Caco-2 (cell line): ENCODE data around the gene ELF2. TPM values are rescaled to one million over a fixed set of nuclear protein-coding genes. Genes with fewer than 3 reads are reported as not detected.
"Not testable (repeated sequence)": the region's sequence is repeated elsewhere in the genome, so short reads cannot be mapped to it uniquely, and the experiment has no call there.

Experiments
- BruUV-seq: library from RNA; stranded (reverse); fragments of 400-500 nt; replicated peaks from 2 replicates; lab custom pipeline; 2021; lab: Mats Ljungman, UMichigan
- CTCF ChIA-PET: fragments of 300-600 bp; sonication (Branson Sonifier 250); formaldehyde crosslinking; loops from one replicate; lab custom pipeline; 2022; ENCODE audit warnings: antibody characterized with exemption; lab: Charles Lee
- POLR2A ChIA-PET: fragments of 300-600 bp; sonication (Branson Sonifier 250); formaldehyde crosslinking; loops from one replicate; lab custom pipeline; 2022; ENCODE audit warnings: antibody characterized with exemption; lab: Charles Lee
- DNase-seq, 2 experiments: peaks; one replicate each; pipeline versions ENCODE4 v3.0.0 to v3.0.0-alpha.2; 2020 to 2022
- H3K27me3 ChIP-seq: replicated peaks from 2 replicates; pipeline ENCODE4 v1.6.0; 2011; ENCODE audit warnings: low read length; ENCODE audit not compliant: control insufficient read depth, insufficient read depth
- H3K36me3 ChIP-seq: 2 replicates; pipeline ENCODE4 v1.5.1; 2011; ENCODE audit warnings: low read length; ENCODE audit not compliant: control insufficient read depth, insufficient read depth
- H3K4me1 ChIP-seq: fragments of 250-450 bp; sonication (Bioruptor Pico); 2 replicates; pipeline ENCODE4 v1.5.1; 2020; ENCODE audit warnings: mild to moderate bottlenecking
- H3K4me3 ChIP-seq: 2 replicates; pipeline ENCODE4 v1.5.1; 2011; ENCODE audit warnings: low read depth, mild to moderate bottlenecking, control low read depth, low read length
- H3K9me3 ChIP-seq: fragments of 250-450 bp; sonication (Bioruptor Pico); 2 replicates; pipeline ENCODE4 v1.5.1; 2020; ENCODE audit warnings: mild to moderate bottlenecking, moderate library complexity
- H3K27ac Mint-ChIP-seq: one replicate; pipeline ENCODE4 v1.8.0; 2022; ENCODE audit warnings: mixed read lengths; ENCODE audit not compliant: unreplicated experiment
- H3K27me3 Mint-ChIP-seq: one replicate; pipeline ENCODE4 v1.8.0; 2022; ENCODE audit warnings: mixed read lengths; ENCODE audit not compliant: insufficient read depth, unreplicated experiment
- H3K36me3 Mint-ChIP-seq: one replicate; pipeline ENCODE4 v1.8.0; 2022; ENCODE audit warnings: mild to moderate bottlenecking, mixed read lengths; ENCODE audit not compliant: insufficient read depth, unreplicated experiment
- H3K4me1 Mint-ChIP-seq: one replicate; pipeline ENCODE4 v1.8.0; 2022; ENCODE audit warnings: low read depth, mixed read lengths; ENCODE audit not compliant: unreplicated experiment
- H3K4me3 Mint-ChIP-seq: one replicate; pipeline ENCODE4 v1.8.0; 2022; ENCODE audit warnings: mild to moderate bottlenecking, moderate library complexity, mixed read lengths; ENCODE audit not compliant: unreplicated experiment
- H3K9me3 Mint-ChIP-seq: one replicate; pipeline ENCODE4 v1.8.0; 2022; ENCODE audit warnings: mixed read lengths; ENCODE audit not compliant: unreplicated experiment
- intact Hi-C: fragments of 100-400 bp; cut with micrococcal nuclease; formaldehyde crosslinking; loops from one replicate; pipeline ENCODE4 v1.10.0; 2022; ENCODE audit not compliant: unreplicated experiment
- total RNA-seq: library from RNA; stranded (reverse); gene quantifications from 2 replicates; pipeline ENCODE4 v1.2.3, GENCODE V29; 2022
- TF ChIP-seq, protein P1 (sequence below), 2 experiments: fragments of 200-600 bp in 1 of 2; IDR thresholded peaks; 1 replicate in 1 of 2; 2 replicates in 1 of 2; pipeline versions ENCODE4 v1.5.1 to v1.8.0; 2011 to 2022; ENCODE audit warnings: antibody characterized with exemption in 1 of 2, control low read depth in 1 of 2, inconsistent platforms in 1 of 2, low read depth in 1 of 2, low read length in 1 of 2, mild to moderate bottlenecking in 1 of 2, moderate library complexity in 1 of 2; ENCODE audit not compliant: insufficient read depth in 1 of 2, severe bottlenecking in 1 of 2, unreplicated experiment in 1 of 2

ELF2 gene
- total RNA-seq, 1 experiment from 2014 or later = 53.2 TPM

DNA sequence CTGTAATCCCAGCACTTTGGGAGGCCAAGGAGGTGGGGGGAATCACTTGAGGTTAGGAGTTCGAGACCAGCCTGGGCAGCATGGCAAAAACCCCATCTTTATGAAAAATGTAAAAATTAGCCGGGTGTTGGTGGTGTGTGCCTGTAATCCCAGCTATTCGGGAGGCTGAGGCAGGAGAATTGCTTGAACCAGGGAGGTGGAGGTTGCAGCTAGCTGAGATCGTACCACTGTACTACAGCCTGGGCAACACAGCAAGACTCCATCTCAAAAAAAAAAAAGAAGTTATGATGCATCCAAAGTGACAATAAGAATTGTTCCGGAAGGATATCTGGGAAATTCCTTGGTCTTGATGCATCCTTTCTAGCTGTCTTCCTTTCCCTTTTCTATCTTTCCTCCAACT, 154.2 kb downstream of the ELF2 start:
- peaks cover 27% of the 10 kb centered on the region for H3K4me1 ChIP-seq
- H3K27ac Mint-ChIP-seq = no peak overlapping the region
- no peak overlapping the region for H3K4me3 Mint-ChIP-seq
- no peaks in the 10 kb centered on the region for H3K9me3 Mint-ChIP-seq
- intact Hi-C loops = no loop called here
- ChIA-PET CTCF (no interaction called here), POLR2A (no interaction called here)
- H3K36me3 Mint-ChIP-seq = peaks cover 70% of the 10 kb centered on the region
- no peaks in the 10 kb centered on the region for H3K27me3 Mint-ChIP-seq
- H3K27me3 ChIP-seq = no peaks in the 10 kb centered on the region
- H3K4me1 Mint-ChIP-seq = peaks cover 15% of the 10 kb centered on the region
- H3K9me3 ChIP-seq = no peaks in the 10 kb centered on the region
- no TSS peak for BruUV-seq
- no peak overlapping the region for H3K4me3 ChIP-seq
- TF ChIP-seq, protein P1, sequence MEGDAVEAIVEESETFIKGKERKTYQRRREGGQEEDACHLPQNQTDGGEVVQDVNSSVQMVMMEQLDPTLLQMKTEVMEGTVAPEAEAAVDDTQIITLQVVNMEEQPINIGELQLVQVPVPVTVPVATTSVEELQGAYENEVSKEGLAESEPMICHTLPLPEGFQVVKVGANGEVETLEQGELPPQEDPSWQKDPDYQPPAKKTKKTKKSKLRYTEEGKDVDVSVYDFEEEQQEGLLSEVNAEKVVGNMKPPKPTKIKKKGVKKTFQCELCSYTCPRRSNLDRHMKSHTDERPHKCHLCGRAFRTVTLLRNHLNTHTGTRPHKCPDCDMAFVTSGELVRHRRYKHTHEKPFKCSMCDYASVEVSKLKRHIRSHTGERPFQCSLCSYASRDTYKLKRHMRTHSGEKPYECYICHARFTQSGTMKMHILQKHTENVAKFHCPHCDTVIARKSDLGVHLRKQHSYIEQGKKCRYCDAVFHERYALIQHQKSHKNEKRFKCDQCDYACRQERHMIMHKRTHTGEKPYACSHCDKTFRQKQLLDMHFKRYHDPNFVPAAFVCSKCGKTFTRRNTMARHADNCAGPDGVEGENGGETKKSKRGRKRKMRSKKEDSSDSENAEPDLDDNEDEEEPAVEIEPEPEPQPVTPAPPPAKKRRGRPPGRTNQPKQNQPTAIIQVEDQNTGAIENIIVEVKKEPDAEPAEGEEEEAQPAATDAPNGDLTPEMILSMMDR (IDR thresholded peaks at IDR 0.05; ENCODE audit: insufficient read depth in 1 of 2, low read depth in 1 of 2, low read length in 1 of 2, severe bottlenecking in 1 of 2, unreplicated experiment in 1 of 2) = no peak
- H3K36me3 ChIP-seq = peaks cover 1% of the 10 kb centered on the region
- DNase-seq = no peak

DNA sequence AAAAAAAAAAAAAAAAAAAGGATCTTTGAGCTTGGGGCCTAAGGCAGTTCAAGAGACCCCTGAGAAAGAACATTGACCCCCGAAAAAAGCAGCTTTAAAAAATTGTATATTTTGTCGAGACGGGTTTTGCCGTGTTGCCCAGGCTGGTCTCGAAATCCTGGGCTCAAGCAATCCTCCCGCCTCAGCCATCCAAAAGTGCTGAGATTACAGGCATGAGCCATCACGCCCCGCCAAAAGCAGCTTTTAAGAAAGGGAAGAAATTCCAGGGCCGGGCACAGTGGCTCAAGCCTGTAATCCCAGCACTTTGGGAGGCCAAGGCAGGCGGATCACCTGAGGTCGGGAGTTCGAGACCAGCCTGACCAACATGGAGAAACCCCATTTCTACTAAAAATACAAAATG, 155.9 kb downstream of the ELF2 start:
- H3K36me3 ChIP-seq, H3K27ac Mint-ChIP-seq, H3K4me3 ChIP-seq, H3K9me3 ChIP-seq, DNase-seq, H3K9me3 Mint-ChIP-seq, H3K4me3 Mint-ChIP-seq, intact Hi-C loops, H3K27me3 ChIP-seq, POLR2A ChIA-PET, H3K27me3 Mint-ChIP-seq, BruUV-seq: not testable (repeated sequence)
- H3K4me1 Mint-ChIP-seq = peaks cover 15% of the 10 kb centered on the region
- CTCF ChIA-PET = interaction anchor here (1.0 kb wide), 1 partner anchor 10 kb away, joined by 8 read pairs; no protein-coding TSS in a partner anchor
- H3K4me1 ChIP-seq = peaks cover 26% of the 10 kb centered on the region
- H3K36me3 Mint-ChIP-seq = peaks cover 79% of the 10 kb centered on the region

DNA sequence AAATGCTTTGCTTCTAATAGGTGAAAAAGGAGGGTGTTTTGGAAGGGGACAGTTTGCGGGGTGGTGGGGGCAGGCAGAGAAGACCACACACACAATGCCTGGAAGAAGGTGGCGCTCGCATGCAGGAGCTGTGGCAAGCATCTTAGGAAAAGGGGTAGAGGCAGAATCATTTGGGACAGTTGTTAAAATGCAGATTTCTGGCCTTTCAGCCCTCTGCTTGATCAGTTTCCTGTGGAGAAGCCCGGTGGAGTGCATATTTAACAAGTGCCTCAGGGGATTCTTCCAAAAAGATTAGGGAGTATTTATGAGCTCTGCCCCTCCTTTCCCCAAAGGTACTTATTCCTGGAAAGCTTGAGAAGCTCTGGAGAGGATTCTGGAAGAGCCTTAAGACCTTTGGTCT, 156.6 kb downstream of the ELF2 start:
- H3K9me3 ChIP-seq = no peaks in the 10 kb centered on the region
- Mint-ChIP-seq H3K4me3 (no peak overlapping the region), H3K36me3 (peaks cover 82% of the 10 kb centered on the region), H3K27me3 (no peaks in the 10 kb centered on the region), H3K27ac (no peak overlapping the region), H3K4me1 (peaks cover 13% of the 10 kb centered on the region), H3K9me3 (no peaks in the 10 kb centered on the region)
- peaks cover 1% of the 10 kb centered on the region for H3K36me3 ChIP-seq
- H3K4me3 ChIP-seq = no peak overlapping the region
- intact Hi-C loops = no loop called here
- ChIA-PET CTCF (interaction anchor here (2.7 kb wide), 1 partner anchor 10 kb away, joined by 11 read pairs; no protein-coding TSS in a partner anchor), POLR2A (no interaction called here)
- H3K4me1 ChIP-seq = peaks cover 26% of the 10 kb centered on the region
- BruUV-seq = no TSS peak
- TF ChIP-seq, protein P1 (IDR thresholded peaks at IDR 0.05; ENCODE audit: insufficient read depth in 1 of 2, low read depth in 1 of 2, low read length in 1 of 2, severe bottlenecking in 1 of 2, unreplicated experiment in 1 of 2) = no peak
- DNase-seq = no peak
- H3K27me3 ChIP-seq = no peaks in the 10 kb centered on the region
